GM19324 (cell line): ENCODE measurements around the gene SDK1.

Experiments
- ATAC-seq: cut with Tn5 transposase; IDR thresholded peaks from one replicate; pipeline ENCODE4 v1.9.1; 2021; ENCODE audit warnings: mild to moderate bottlenecking, moderate library complexity; ENCODE audit not compliant: unreplicated experiment, low FRiP score

Gene SDK1

GRCh38 chr7:4151926-4152549, 851.0 kb downstream of the SDK1 start:
- no peak for ATAC-seq

- no peak for ATAC-seq
These were observed 854.0 kb downstream of the SDK1 start for GRCh38 chr7:4154882-4155535.

- ATAC-seq: no peak
These were observed 855.1 kb downstream of the SDK1 start for GRCh38 chr7:4156190-4156589.

- no peak for ATAC-seq
These were observed 856.6 kb downstream of the SDK1 start for GRCh38 chr7:4157651-4158050.

GRCh38 chr7:4158441-4159153, 857.5 kb downstream of the SDK1 start:
- ATAC-seq: no peak

- ATAC-seq: no peak
These were observed 858.1 kb downstream of the SDK1 start for GRCh38 chr7:4159154-4159501.

GRCh38 chr7:4159761-4160554, 858.9 kb downstream of the SDK1 start:
- no peak for ATAC-seq

GRCh38 chr7:4162884-4163564, 862.0 kb downstream of the SDK1 start:
- no peak for ATAC-seq

- ATAC-seq: no peak
These were observed 862.6 kb downstream of the SDK1 start for GRCh38 chr7:4163565-4164203.

GRCh38 chr7:4164556-4164955, 863.5 kb downstream of the SDK1 start:
- no peak for ATAC-seq

- ATAC-seq: no peak
These were observed 865.3 kb downstream of the SDK1 start for GRCh38 chr7:4166340-4166739.

GRCh38 chr7:4166807-4167206, 865.8 kb downstream of the SDK1 start:
- ATAC-seq: no peak

GRCh38 chr7:4167385-4167910, 866.4 kb downstream of the SDK1 start:
- no peak for ATAC-seq

- no peak for ATAC-seq
These were observed 867.0 kb downstream of the SDK1 start for GRCh38 chr7:4168041-4168440.

- ATAC-seq: no peak
These were observed 867.5 kb downstream of the SDK1 start for GRCh38 chr7:4168541-4168940.

GRCh38 chr7:4169455-4169854, 868.4 kb downstream of the SDK1 start:
- no peak for ATAC-seq

GRCh38 chr7:4170997-4171786, 870.1 kb downstream of the SDK1 start:
- no peak for ATAC-seq

- ATAC-seq: no peak
These were observed 871.8 kb downstream of the SDK1 start for GRCh38 chr7:4172883-4173282.

GRCh38 chr7:4173615-4174014, 872.6 kb downstream of the SDK1 start:
- no peak for ATAC-seq
